A549 (cell line): ENCODE measurements around the gene TPRX1.

Source experiments
- CBX8 ChIP-seq: fragments of 200-600 bp; sonication (generic); IDR thresholded peaks from 2 replicates; pipeline ENCODE4 v1.6.1; 2016
- CTCF ChIP-seq: fragments of >200 bp; sonication (Bioruptor Twin); formaldehyde crosslinking; IDR thresholded peaks from 3 replicates; pipeline ENCODE4 v1.5.1; 2016
- ESRRA ChIP-seq: fragments of 150-350 bp; IDR thresholded peaks from 2 replicates; pipeline ENCODE4 v1.6.1; 2014; ENCODE audit warnings: mild to moderate bottlenecking, low read length, borderline replicate concordance
- JUNB ChIP-seq: fragments of >200 bp; sonication (Bioruptor Twin); formaldehyde crosslinking; IDR thresholded peaks from 2 replicates; pipeline ENCODE4 v1.6.1; 2016
- KDM1A ChIP-seq: fragments of 200-600 bp; sonication (generic); IDR thresholded peaks from 2 replicates; pipeline ENCODE4 v1.6.1; 2016; ENCODE audit warnings: low read depth, mild to moderate bottlenecking
- MAFK ChIP-seq: fragments of 450-650 bp; IDR thresholded peaks from 2 replicates; pipeline ENCODE4 v1.6.1; 2014; ENCODE audit not compliant: partially characterized antibody
- POLR2A ChIP-seq: IDR thresholded peaks from 2 replicates; pipeline ENCODE4 v1.6.1; 2012; ENCODE audit warnings: mild to moderate bottlenecking, low read length
- POLR2AphosphoS2 ChIP-seq: conservative IDR thresholded peaks from 2 replicates; pipeline ENCODE4 v1.6.1; 2012; ENCODE audit warnings: low read length, improper control_type of control experiment, inconsistent platforms
- RARB ChIP-seq: fragments of 250-450 bp; sonication (Bioruptor Pico); IDR thresholded peaks from 2 replicates; pipeline ENCODE4 v1.8.0; 2021; ENCODE audit warnings: mild to moderate bottlenecking, moderate library complexity
- SREBF2 ChIP-seq: fragments of 450-650 bp; IDR thresholded peaks from 2 replicates; pipeline ENCODE4 v1.6.1; 2014; ENCODE audit warnings: mild to moderate bottlenecking, moderate library complexity

GRCh38 chr19:47757617-47758442 is 46.5 kb downstream of the TPRX1 start:
- TF ChIP-seq RARB (no peak), POLR2A (no peak), POLR2AphosphoS2 (no peak; the same call in none of the 2 replicates), ESRRA (no peak), CTCF (no peak), KDM1A (no peak), JUNB (no peak), CBX8 (no peak), SREBF2 (no peak), MAFK (no peak)
